HepG2 (cell line): ENCODE measurements around the gene CLIP2. TPM values are rescaled to one million over a fixed set of nuclear protein-coding genes. Genes with fewer than 3 reads are reported as not detected.

Experiments
- ATAC-seq: fragments of 200-7000 bp; cut with Tn5 transposase; 3 replicates; pipeline ENCODE4 v1.9.1; 2020; ENCODE audit warnings: mild to moderate bottlenecking, moderate library complexity
- BruUV-seq: library from RNA; stranded (reverse); fragments of 400-500 nt; replicated peaks from 2 replicates; lab custom pipeline; 2021; lab: Mats Ljungman, UMichigan
- CTCF ChIA-PET: fragments of 300-600 bp; formaldehyde crosslinking; extraction: SDS; loops from one replicate; lab custom pipeline; 2021; ENCODE audit warnings: low total read pairs, inconsistent platforms, low intra/inter-chr PET ratio; lab: Yijun Ruan, JAX
- POLR2A ChIA-PET: fragments of 350-600 bp; sonication (Branson Sonifier 250); formaldehyde crosslinking; loops from one replicate; lab custom pipeline; 2020; ENCODE audit warnings: antibody characterized with exemption, inconsistent platforms; lab: Yijun Ruan, JAX
- DNase-seq: peaks from one replicate; pipeline ENCODE4 v3.0.0-alpha.2; 2015; ENCODE audit warnings: low spot score
- FAIRE-seq: peaks from 3 replicates; lab custom pipeline; 2011; peaks lifted over from hg19 to GRCh38; lab: Jason Lieb, UNC
- H2AFZ ChIP-seq: one replicate; pipeline ENCODE4 v1.6.1; 2011; ENCODE audit warnings: low read length, inconsistent platforms
- H3K27ac ChIP-seq: fragments of 300-600 bp; 3 replicates; pipeline ENCODE4 v1.8.0; 2011; ENCODE audit warnings: mixed run types, mild to moderate bottlenecking, mixed read lengths, low read length, inconsistent platforms; ENCODE audit not compliant: insufficient read depth; ENCODE audit errors: extremely low read length
- H3K27me3 ChIP-seq, 2 experiments: fragments of 200-600 bp in 1 of 2; 2 replicates in 1 of 2; 3 replicates in 1 of 2; pipeline versions ENCODE4 v1.6.0 to v1.8.0; 2011; ENCODE audit warnings: low read length in 2 of 2, mild to moderate bottlenecking in 2 of 2, moderate library complexity in 2 of 2, inconsistent platforms in 1 of 2; ENCODE audit not compliant: insufficient read depth in 2 of 2, control insufficient read depth in 1 of 2
- H3K36me3 ChIP-seq, 2 experiments: fragments of 200-600 bp in 1 of 2; replicated peaks in 1 of 2; 2 replicates in 1 of 2; 3 replicates in 1 of 2; pipeline versions ENCODE4 v1.5.1 to v1.8.0; 2011; ENCODE audit warnings: low read length in 2 of 2, inconsistent platforms in 1 of 2; ENCODE audit not compliant: insufficient read depth in 2 of 2, control insufficient read depth in 1 of 2
- H3K4me1 ChIP-seq: 2 replicates; pipeline ENCODE4 v1.5.1; 2012; ENCODE audit warnings: low read length, inconsistent platforms; ENCODE audit not compliant: insufficient read depth
- H3K4me2 ChIP-seq: 2 replicates; pipeline ENCODE4 v1.6.0; 2011; ENCODE audit warnings: low read depth, low read length, inconsistent platforms
- H3K4me3 ChIP-seq, 3 experiments: fragments of 200-600 bp in 1 of 3; sonication (generic), shearing (Covaris generic) in 1 of 3; replicated peaks in 1 of 3; 2 replicates each; pipeline ENCODE4 v1.5.1; 2011 to 2016; ENCODE audit warnings: low read length in 3 of 3, inconsistent platforms in 2 of 3, low read depth in 2 of 3, mild to moderate bottlenecking in 2 of 3, control low read depth in 1 of 3, mixed read lengths in 1 of 3; ENCODE audit not compliant: insufficient read depth in 1 of 3
- H3K79me2 ChIP-seq: one replicate; pipeline ENCODE4 v1.6.1; 2011; ENCODE audit warnings: low read length, inconsistent platforms; ENCODE audit not compliant: insufficient read depth
- H3K9ac ChIP-seq: 2 replicates; pipeline ENCODE4 v1.6.0; 2011; ENCODE audit warnings: mild to moderate bottlenecking, low read depth, low read length, inconsistent platforms; ENCODE audit not compliant: insufficient read depth
- H3K9me3 ChIP-seq: 2 replicates; pipeline ENCODE4 v1.5.1; 2012; ENCODE audit warnings: mild to moderate bottlenecking, low read length
- H4K20me1 ChIP-seq: 2 replicates; pipeline ENCODE4 v1.6.0; 2011; ENCODE audit warnings: inconsistent platforms, mild to moderate bottlenecking, low read length, moderate library complexity; ENCODE audit not compliant: insufficient read depth
- IRF2 ChIP-seq: IDR thresholded peaks from 2 replicates; pipeline ENCODE4 v1.6.1; 2018; ENCODE audit warnings: missing genetic modification reagents, missing compliant biosample characterization
- NR2F2 ChIP-seq: IDR thresholded peaks from 2 replicates; pipeline ENCODE4 v1.6.1; 2012; ENCODE audit warnings: low read depth, inconsistent platforms, borderline replicate concordance
- SIX1 ChIP-seq: sonication (generic); formaldehyde crosslinking; IDR thresholded peaks from 2 replicates; pipeline ENCODE4 v1.4.0; 2020; ENCODE audit warnings: missing genetic modification reagents, borderline replicate concordance
- SIX4 ChIP-seq: sonication (generic); formaldehyde crosslinking; IDR thresholded peaks from 2 replicates; pipeline ENCODE4 v1.4.0; 2020; ENCODE audit warnings: missing genetic modification reagents
- SMAD9 ChIP-seq: sonication (generic); formaldehyde crosslinking; IDR thresholded peaks from 2 replicates; pipeline ENCODE4 v1.5.1; 2020; ENCODE audit warnings: mild to moderate bottlenecking, missing genetic modification reagents
- TCF12 ChIP-seq, 2 experiments: fragments of 450-650 bp in 1 of 2; sonication (generic) in 1 of 2; formaldehyde crosslinking in 1 of 2; IDR thresholded peaks; 2 replicates each; pipeline versions ENCODE4 v1.6.1 to v1.8.0; 2017 to 2022; ENCODE audit warnings: antibody characterized with exemption in 1 of 2, mild to moderate bottlenecking in 1 of 2, missing genetic modification reagents in 1 of 2, moderate library complexity in 1 of 2
- ZBTB7A ChIP-seq: sonication (generic); formaldehyde crosslinking; IDR thresholded peaks from 2 replicates; pipeline ENCODE4 v1.8.0; 2022; ENCODE audit warnings: mild to moderate bottlenecking, missing genetic modification reagents
- ZFX ChIP-seq: sonication (generic); formaldehyde crosslinking; IDR thresholded peaks from 2 replicates; pipeline ENCODE4 v1.4.0; 2020; ENCODE audit warnings: mild to moderate bottlenecking, low read depth, missing genetic modification reagents, moderate library complexity
- ZKSCAN5 ChIP-seq: sonication (generic); formaldehyde crosslinking; IDR thresholded peaks from 2 replicates; pipeline ENCODE4 v1.5.1; 2020; ENCODE audit warnings: mild to moderate bottlenecking, missing genetic modification reagents
- ZMYM3 ChIP-seq: sonication (generic); formaldehyde crosslinking; IDR thresholded peaks from 2 replicates; pipeline ENCODE4 v1.5.1; 2020; ENCODE audit warnings: mild to moderate bottlenecking, missing genetic modification reagents
- ZNF101 ChIP-seq: sonication (generic); formaldehyde crosslinking; IDR thresholded peaks from 2 replicates; pipeline ENCODE4 v1.4.0; 2020; ENCODE audit warnings: mild to moderate bottlenecking, low read depth, missing genetic modification reagents, borderline replicate concordance
- ZNF30 ChIP-seq: sonication (generic); formaldehyde crosslinking; IDR thresholded peaks from 2 replicates; pipeline ENCODE4 v1.5.0; 2020; ENCODE audit warnings: mild to moderate bottlenecking, missing genetic modification reagents
- WGBS: methylation state at CpG from one replicate; pipeline ENCODE4 v1.1.6; 2017; ENCODE audit warnings: low lambda C conversion rate; 5-methylcytosine and 5-hydroxymethylcytosine counted together
- in situ Hi-C: cut with HindIII; loops from 2 replicates; pipeline ENCODE4 v1.10.0; 2017; ENCODE audit warnings: low pct_unique_long_range_greater_than_20kb; ENCODE audit not compliant: extremely low pct_ligation_motif_present
- intact Hi-C: fragments of 100-400 bp; cut with micrococcal nuclease; formaldehyde crosslinking; loops from one replicate; pipeline ENCODE4 v1.10.0; 2022; ENCODE audit not compliant: unreplicated experiment
- polyA plus RNA-seq, 8 experiments: library from polyadenylated mRNA; depleted of rRNA in 3 of 8; stranded (reverse) in 7 of 8; unstranded in 1 of 8; fragments of >200 nt; fragmentation: Illumina TruSeq in 4 of 8; extraction: Trizol in 4 of 8; gene quantifications; 2 replicates each; pipeline versions ENCODE4 v1.2.1 to v1.2.3, GENCODE V29; 2011 to 2016; ENCODE audit warnings: low read depth in 4 of 8, missing spikeins in 1 of 8, mixed read lengths in 1 of 8; ENCODE audit not compliant: insufficient read depth in 1 of 8
- total RNA-seq, 5 experiments: library from RNA; depleted of rRNA; stranded (reverse); fragments of >200 nt; fragmentation: Illumina TruSeq; extraction: Trizol; gene quantifications; 2 replicates each; pipeline ENCODE4 v1.2.3, GENCODE V29; 2016; ENCODE audit warnings: low read depth in 1 of 5
- TF ChIP-seq, protein P1 (sequence below): sonication (generic); formaldehyde crosslinking; IDR thresholded peaks from 2 replicates; pipeline ENCODE4 v1.8.0; 2023; ENCODE audit warnings: mild to moderate bottlenecking, missing genetic modification reagents
- TF ChIP-seq, protein P2 (sequence below): sonication (generic); formaldehyde crosslinking; IDR thresholded peaks from 2 replicates; pipeline ENCODE4 v1.4.0; 2020; ENCODE audit warnings: missing genetic modification reagents
- TF ChIP-seq, protein P3 (sequence below): sonication (generic); formaldehyde crosslinking; IDR thresholded peaks from 2 replicates; pipeline ENCODE4 v1.4.0; 2020; ENCODE audit warnings: mild to moderate bottlenecking, missing genetic modification reagents
- TF ChIP-seq, protein P4 (sequence below): sonication (generic); formaldehyde crosslinking; IDR thresholded peaks from 2 replicates; pipeline ENCODE4 v1.4.0; 2020; ENCODE audit warnings: missing genetic modification reagents

CLIP2 gene
- total and polyA plus RNA-seq, 2 of the 13 experiments (the other 11 are each of a cell fraction or from before 2014, with no cell fraction given): 6.5 to 17.4 TPM

DNA sequence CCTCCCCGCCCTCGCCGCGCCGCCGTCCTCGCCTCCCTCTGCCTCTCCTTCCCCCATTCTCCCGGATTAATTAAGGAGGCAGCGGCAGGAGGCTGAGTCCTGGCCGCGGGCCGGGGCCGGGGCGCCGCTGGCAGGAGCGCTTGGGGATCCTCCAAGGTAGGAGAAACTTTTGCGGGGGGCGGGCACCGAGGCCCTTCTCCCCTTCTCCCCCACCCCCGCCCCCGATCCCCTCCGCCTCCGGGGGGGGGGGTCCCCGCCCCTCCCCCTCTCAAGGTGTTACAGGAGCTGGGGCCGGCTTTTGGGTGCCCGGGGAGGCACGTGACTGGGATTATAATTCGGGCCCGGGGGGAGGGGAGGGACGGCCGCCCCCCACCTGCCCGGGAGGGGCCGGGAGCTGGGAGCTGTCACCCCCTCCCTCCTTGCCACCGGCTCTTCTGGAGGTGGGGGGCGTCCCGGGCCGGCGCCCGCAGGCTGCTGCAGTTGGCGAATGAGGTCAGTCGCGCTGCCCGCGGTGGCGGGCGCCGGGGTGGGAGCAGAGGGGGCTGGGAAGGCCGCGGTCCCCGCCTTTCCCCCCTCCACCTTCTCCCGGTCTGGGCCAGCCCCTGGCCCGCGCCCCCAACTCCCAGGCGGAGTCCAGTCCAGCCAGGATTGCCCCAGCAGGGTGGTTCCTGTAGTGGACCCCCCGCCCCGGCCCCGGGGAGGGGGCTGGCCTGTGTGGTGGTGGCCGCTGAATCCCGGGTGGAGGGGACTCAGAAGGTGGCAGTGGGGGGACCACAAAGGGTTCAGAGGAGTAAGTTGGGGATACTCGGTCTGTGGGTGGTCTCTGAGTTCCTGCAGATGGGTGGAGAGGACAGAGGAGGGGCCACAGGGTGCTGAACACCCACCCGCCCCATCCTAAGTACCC, 165.1 kb downstream of the CLIP2 start (continued):
- TF ChIP-seq, protein P1, sequence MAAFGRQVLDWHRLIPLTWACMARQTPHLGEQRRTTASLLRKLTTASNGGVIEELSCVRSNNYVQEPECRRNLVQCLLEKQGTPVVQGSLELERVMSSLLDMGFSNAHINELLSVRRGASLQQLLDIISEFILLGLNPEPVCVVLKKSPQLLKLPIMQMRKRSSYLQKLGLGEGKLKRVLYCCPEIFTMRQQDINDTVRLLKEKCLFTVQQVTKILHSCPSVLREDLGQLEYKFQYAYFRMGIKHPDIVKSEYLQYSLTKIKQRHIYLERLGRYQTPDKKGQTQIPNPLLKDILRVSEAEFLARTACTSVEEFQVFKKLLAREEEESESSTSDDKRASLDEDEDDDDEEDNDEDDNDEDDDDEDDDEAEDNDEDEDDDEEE: no peak
- TF ChIP-seq ZKSCAN5: no peak
- no peak for TF ChIP-seq TCF12 (IDR thresholded peaks at IDR 0.05)
- no peak for TF ChIP-seq TCF12 (CRISPR knock-in tag; IDR thresholded peaks at IDR 0.05)
- no peak for TF ChIP-seq ZNF30

DNA sequence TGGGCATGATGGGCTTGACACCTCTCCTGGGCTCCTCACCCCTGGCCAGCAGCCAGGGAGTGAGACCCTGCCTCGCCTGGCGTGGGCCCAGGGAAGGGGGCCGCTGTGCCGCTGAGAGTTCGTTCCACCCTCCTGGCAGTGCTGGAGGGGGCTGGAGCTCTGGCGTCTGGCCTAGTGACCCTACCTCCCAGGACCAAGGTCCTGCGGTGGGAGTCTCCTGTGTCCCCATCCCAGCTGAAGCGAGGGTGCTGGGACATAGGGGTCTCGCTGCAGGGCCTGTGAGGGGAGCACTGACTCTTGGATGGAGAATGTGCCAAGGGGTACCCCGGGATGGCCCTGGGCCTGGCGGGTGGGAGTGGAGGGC, 165.7 kb downstream of the CLIP2 start:
- H3K4me1 ChIP-seq: peaks cover 29% of the 10 kb centered on the region
- H3K4me2 ChIP-seq: peak overlapping the region; percentile 90
- H3K9me3 ChIP-seq: no peaks in the 10 kb centered on the region
- peaks cover 3% of the 10 kb centered on the region; the same call in 1 of the 2 replicates for H4K20me1 ChIP-seq
- ChIA-PET POLR2A (interaction anchor here (1.0 kb wide), 1 partner anchor 10 kb away, joined by 3 read pairs; no protein-coding TSS in a partner anchor), CTCF (no interaction called here)
- peaks cover 36% of the 10 kb centered on the region for H3K79me2 ChIP-seq
- peaks cover 0 to 1% of the 10 kb centered on the region in 2 experiments; a peak in 1 of 5 replicates for H3K36me3 ChIP-seq
- peak overlapping the region; percentile 73 for H3K27ac ChIP-seq
- FAIRE-seq (no peak), ATAC-seq (peak; percentile 25), DNase-seq (no peak)
- no peaks in the 10 kb centered on the region for H3K27me3 ChIP-seq
- H3K9ac ChIP-seq: peak overlapping the region; percentile 74
- in situ Hi-C loops: no loop called here
- no TSS peak for BruUV-seq
- WGBS: 17% methylated on average over 1 of the region's 11 CpGs
- peak overlapping the region; percentile 59 to 86 (median 66) for H3K4me3 ChIP-seq
- H2AFZ ChIP-seq: no peak overlapping the region
- intact Hi-C loops: loop anchor here (1.0 kb wide), 1 partner anchor 39 kb away; no protein-coding TSS in a partner anchor
- TF ChIP-seq, protein P2, sequence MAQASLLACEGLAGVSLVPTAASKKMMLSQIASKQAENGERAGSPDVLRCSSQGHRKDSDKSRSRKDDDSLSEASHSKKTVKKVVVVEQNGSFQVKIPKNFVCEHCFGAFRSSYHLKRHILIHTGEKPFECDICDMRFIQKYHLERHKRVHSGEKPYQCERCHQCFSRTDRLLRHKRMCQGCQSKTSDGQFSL: no peak
- TF ChIP-seq IRF2 (CRISPR knock-in tag): no peak
- peak; percentile 47; the same call in 1 of the 2 replicates for TF ChIP-seq ZBTB7A (CRISPR knock-in tag)
- no peak for TF ChIP-seq NR2F2
- TF ChIP-seq, protein P3, sequence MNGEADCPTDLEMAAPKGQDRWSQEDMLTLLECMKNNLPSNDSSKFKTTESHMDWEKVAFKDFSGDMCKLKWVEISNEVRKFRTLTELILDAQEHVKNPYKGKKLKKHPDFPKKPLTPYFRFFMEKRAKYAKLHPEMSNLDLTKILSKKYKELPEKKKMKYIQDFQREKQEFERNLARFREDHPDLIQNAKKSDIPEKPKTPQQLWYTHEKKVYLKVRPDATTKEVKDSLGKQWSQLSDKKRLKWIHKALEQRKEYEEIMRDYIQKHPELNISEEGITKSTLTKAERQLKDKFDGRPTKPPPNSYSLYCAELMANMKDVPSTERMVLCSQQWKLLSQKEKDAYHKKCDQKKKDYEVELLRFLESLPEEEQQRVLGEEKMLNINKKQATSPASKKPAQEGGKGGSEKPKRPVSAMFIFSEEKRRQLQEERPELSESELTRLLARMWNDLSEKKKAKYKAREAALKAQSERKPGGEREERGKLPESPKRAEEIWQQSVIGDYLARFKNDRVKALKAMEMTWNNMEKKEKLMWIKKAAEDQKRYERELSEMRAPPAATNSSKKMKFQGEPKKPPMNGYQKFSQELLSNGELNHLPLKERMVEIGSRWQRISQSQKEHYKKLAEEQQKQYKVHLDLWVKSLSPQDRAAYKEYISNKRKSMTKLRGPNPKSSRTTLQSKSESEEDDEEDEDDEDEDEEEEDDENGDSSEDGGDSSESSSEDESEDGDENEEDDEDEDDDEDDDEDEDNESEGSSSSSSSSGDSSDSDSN: peak; percentile 31; the same call in 1 of the 2 replicates
- TF ChIP-seq, protein P4, sequence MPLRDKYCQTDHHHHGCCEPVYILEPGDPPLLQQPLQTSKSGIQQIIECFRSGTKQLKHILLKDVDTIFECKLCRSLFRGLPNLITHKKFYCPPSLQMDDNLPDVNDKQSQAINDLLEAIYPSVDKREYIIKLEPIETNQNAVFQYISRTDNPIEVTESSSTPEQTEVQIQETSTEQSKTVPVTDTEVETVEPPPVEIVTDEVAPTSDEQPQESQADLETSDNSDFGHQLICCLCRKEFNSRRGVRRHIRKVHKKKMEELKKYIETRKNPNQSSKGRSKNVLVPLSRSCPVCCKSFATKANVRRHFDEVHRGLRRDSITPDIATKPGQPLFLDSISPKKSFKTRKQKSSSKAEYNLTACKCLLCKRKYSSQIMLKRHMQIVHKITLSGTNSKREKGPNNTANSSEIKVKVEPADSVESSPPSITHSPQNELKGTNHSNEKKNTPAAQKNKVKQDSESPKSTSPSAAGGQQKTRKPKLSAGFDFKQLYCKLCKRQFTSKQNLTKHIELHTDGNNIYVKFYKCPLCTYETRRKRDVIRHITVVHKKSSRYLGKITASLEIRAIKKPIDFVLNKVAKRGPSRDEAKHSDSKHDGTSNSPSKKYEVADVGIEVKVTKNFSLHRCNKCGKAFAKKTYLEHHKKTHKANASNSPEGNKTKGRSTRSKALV (CRISPR knock-in tag): 0 out of 2 replicates have a peak, but pooled peaks have one; percentile 28
- TF ChIP-seq ZFX (CRISPR knock-in tag): peak; percentile 48; the same call in 1 of the 2 replicates
- no peak for TF ChIP-seq SIX4 (CRISPR knock-in tag)
- TF ChIP-seq ZNF101 (CRISPR knock-in tag): no peak
- TF ChIP-seq SIX1 (CRISPR knock-in tag): no peak
- no peak for TF ChIP-seq SMAD9 (CRISPR knock-in tag)
- no peak for TF ChIP-seq ZMYM3
